SK-N-MC (cell line): ENCODE data around the gene PRMT1.

Experiments used
- DNase-seq: peaks from one replicate; pipeline ENCODE4 v3.0.0-alpha.2; 2011; ENCODE audit warnings: low read depth, low spot score
- H3K27ac ChIP-seq: fragments of 200-600 bp; sonication (generic); 2 replicates; pipeline ENCODE4 v1.5.1; 2016; ENCODE audit warnings: mixed run types
- H3K36me3 ChIP-seq: fragments of 200-600 bp; sonication (generic); 2 replicates; pipeline ENCODE4 v1.6.1; 2017; ENCODE audit warnings: antibody characterized with exemption, low read length, mixed read lengths; ENCODE audit not compliant: insufficient read depth
- H3K4me3 ChIP-seq: fragments of 200-600 bp; sonication (generic); 2 replicates; pipeline ENCODE4 v1.5.1; 2016
- H3K9ac ChIP-seq: fragments of 200-600 bp; sonication (generic); 2 replicates; pipeline ENCODE4 v1.8.0; 2017; ENCODE audit warnings: mixed run types, mixed read lengths; ENCODE audit not compliant: insufficient read length
- H3K9me3 ChIP-seq: fragments of 200-600 bp; sonication (generic); 2 replicates; pipeline ENCODE4 v1.6.1; 2017; ENCODE audit warnings: low read depth, mild to moderate bottlenecking, antibody characterized with exemption, low read length, moderate library complexity, mixed read lengths
- EZH2 ChIP-seq: fragments of 200-600 bp; sonication (generic); IDR thresholded peaks from one replicate; pipeline ENCODE4 v1.6.1; 2017; ENCODE audit warnings: antibody characterized with exemption
- FOXP2 ChIP-seq: optimal IDR thresholded peaks from 2 replicates; pipeline ENCODE3; 2011; ENCODE audit warnings: mild to moderate bottlenecking, moderate library complexity; ENCODE audit not compliant: insufficient read depth; ENCODE audit errors: extremely low read length, control extremely low read depth
- POLR2AphosphoS5 ChIP-seq: IDR thresholded peaks from 2 replicates; pipeline ENCODE4 v1.6.1; 2012; ENCODE audit warnings: mild to moderate bottlenecking, low read depth, low read length, borderline replicate concordance

PRMT1 gene

GRCh38 chr19:49692147-49692506 is 15.1 kb downstream of the PRMT1 start:
- no peak overlapping the region for H3K4me3 ChIP-seq
- no peak overlapping the region for H3K9ac ChIP-seq
- DNase-seq, result no peak
- no peaks in the 10 kb centered on the region for H3K9me3 ChIP-seq
- peaks cover under 1% of the 10 kb centered on the region; the same call in 1 of the 2 replicates for H3K36me3 ChIP-seq
- TF ChIP-seq EZH2 (no peak), FOXP2 (no peak), POLR2AphosphoS5 (no peak)
- H3K27ac ChIP-seq, result no peak overlapping the region

- no peak for DNase-seq
- Histone ChIP-seq H3K9ac (no peak overlapping the region), H3K9me3 (no peaks in the 10 kb centered on the region), H3K4me3 (no peak overlapping the region), H3K27ac (no peak overlapping the region), H3K36me3 (no peaks in the 10 kb centered on the region)
- TF ChIP-seq FOXP2 (no peak), POLR2AphosphoS5 (no peak), EZH2 (no peak)
Measured at GRCh38 chr19:49696115-49696514, 19.0 kb downstream of the PRMT1 start.

GRCh38 chr19:49696865-49697264 is 19.8 kb downstream of the PRMT1 start:
- DNase-seq, result no peak
- Histone ChIP-seq H3K4me3 (no peak overlapping the region), H3K9me3 (no peaks in the 10 kb centered on the region), H3K36me3 (no peaks in the 10 kb centered on the region), H3K9ac (no peak overlapping the region), H3K27ac (no peak overlapping the region)
- no peak for TF ChIP-seq EZH2
- TF ChIP-seq POLR2AphosphoS5, result no peak
- TF ChIP-seq FOXP2, result no peak

- Histone ChIP-seq H3K9me3 (no peaks in the 10 kb centered on the region), H3K9ac (no peak overlapping the region), H3K27ac (no peak overlapping the region), H3K4me3 (no peak overlapping the region), H3K36me3 (no peaks in the 10 kb centered on the region)
- DNase-seq, result no peak
- TF ChIP-seq POLR2AphosphoS5 (no peak), FOXP2 (no peak), EZH2 (no peak)
Measured at GRCh38 chr19:49699364-49699763, 22.3 kb downstream of the PRMT1 start.

GRCh38 chr19:49700563-49700962 is 23.5 kb downstream of the PRMT1 start:
- DNase-seq, result no peak
- no peak overlapping the region for H3K9ac ChIP-seq
- H3K9me3 ChIP-seq, result no peaks in the 10 kb centered on the region
- no peak overlapping the region for H3K4me3 ChIP-seq
- H3K27ac ChIP-seq, result 0 out of 2 replicates have a peak overlapping the region, but pooled peaks have one; percentile 8
- TF ChIP-seq EZH2 (no peak), POLR2AphosphoS5 (no peak), FOXP2 (no peak)
- H3K36me3 ChIP-seq, result no peaks in the 10 kb centered on the region

- Histone ChIP-seq H3K9me3 (no peaks in the 10 kb centered on the region), H3K27ac (no peak overlapping the region), H3K4me3 (no peak overlapping the region), H3K9ac (no peak overlapping the region), H3K36me3 (no peaks in the 10 kb centered on the region)
- no peak for DNase-seq
- TF ChIP-seq POLR2AphosphoS5 (no peak), FOXP2 (no peak)
Measured at GRCh38 chr19:49701271-49701786, 24.3 kb downstream of the PRMT1 start.

GRCh38 chr19:49704888-49705642 is 28.0 kb downstream of the PRMT1 start:
- Histone ChIP-seq H3K27ac (no peak overlapping the region), H3K36me3 (no peaks in the 10 kb centered on the region), H3K9ac (no peak overlapping the region), H3K9me3 (no peaks in the 10 kb centered on the region), H3K4me3 (no peak overlapping the region)
- TF ChIP-seq EZH2 (no peak), POLR2AphosphoS5 (no peak), FOXP2 (no peak)
- DNase-seq, result no peak

GRCh38 chr19:49705919-49706318 is 28.8 kb downstream of the PRMT1 start:
- no peak for DNase-seq
- H3K9me3 ChIP-seq, result no peaks in the 10 kb centered on the region
- H3K9ac ChIP-seq, result no peak overlapping the region
- TF ChIP-seq POLR2AphosphoS5 (no peak), FOXP2 (no peak), EZH2 (no peak)
- H3K36me3 ChIP-seq, result no peaks in the 10 kb centered on the region
- no peak overlapping the region for H3K27ac ChIP-seq
- no peak overlapping the region for H3K4me3 ChIP-seq
